Hepatocyte (in vitro differentiated cells): Measurements from ENCODE around the gene PIGU. TPM values are rescaled to one million over a fixed set of nuclear protein-coding genes. Genes with fewer than 3 reads are reported as not detected.

Source experiments
- DNase-seq: peaks from one replicate; pipeline ENCODE4 v3.0.0-alpha.2; 2016; ENCODE audit warnings: low spot score
- H2AFZ ChIP-seq: fragments of 200-600 bp; sonication (generic); 2 replicates; pipeline ENCODE4 v1.6.0; 2016; ENCODE audit warnings: antibody characterized with exemption, mild to moderate bottlenecking
- H3K27ac ChIP-seq: fragments of 200-600 bp; sonication (generic); 2 replicates; pipeline ENCODE4 v1.5.1; 2016; ENCODE audit warnings: mild to moderate bottlenecking
- H3K27me3 ChIP-seq: fragments of 200-600 bp; sonication (generic); 2 replicates; pipeline ENCODE4 v1.6.1; 2016
- H3K36me3 ChIP-seq: fragments of 200-600 bp; sonication (generic); replicated peaks from 2 replicates; pipeline ENCODE4 v1.5.1; 2016; ENCODE audit warnings: low read depth; ENCODE audit not compliant: insufficient read depth
- H3K4me1 ChIP-seq: fragments of 200-600 bp; sonication (generic); 2 replicates; pipeline ENCODE4 v1.5.1; 2016; ENCODE audit warnings: mild to moderate bottlenecking, moderate library complexity; ENCODE audit not compliant: insufficient read depth
- H3K4me2 ChIP-seq: fragments of 200-600 bp; sonication (generic); 2 replicates; pipeline ENCODE4 v1.6.0; 2016
- H3K4me3 ChIP-seq: fragments of 200-600 bp; sonication (generic); 2 replicates; pipeline ENCODE4 v1.5.1; 2016; ENCODE audit warnings: mild to moderate bottlenecking
- H3K79me2 ChIP-seq: fragments of 200-600 bp; sonication (generic); 2 replicates; pipeline ENCODE4 v1.6.0; 2017; ENCODE audit warnings: mild to moderate bottlenecking
- H3K9me2 ChIP-seq: fragments of 200-600 bp; sonication (generic); replicated peaks from 2 replicates; pipeline ENCODE4 v1.6.0; 2017; ENCODE audit warnings: mild to moderate bottlenecking; ENCODE audit not compliant: insufficient read depth
- H3K9me3 ChIP-seq: fragments of 200-600 bp; sonication (generic); 2 replicates; pipeline ENCODE4 v1.5.1; 2016; ENCODE audit warnings: low read depth, mild to moderate bottlenecking
- H4K20me1 ChIP-seq: fragments of 200-600 bp; sonication (generic); 2 replicates; pipeline ENCODE4 v1.6.0; 2016; ENCODE audit warnings: mild to moderate bottlenecking; ENCODE audit not compliant: insufficient read depth, poor library complexity, severe bottlenecking
- EZH2 ChIP-seq: fragments of 200-600 bp; sonication (generic); IDR thresholded peaks from 2 replicates; pipeline ENCODE4 v1.6.1; 2016; ENCODE audit warnings: antibody characterized with exemption, mild to moderate bottlenecking, borderline replicate concordance
- EZH2phosphoT487 ChIP-seq: fragments of 200-600 bp; sonication (generic); IDR thresholded peaks from one replicate; pipeline ENCODE4 v1.6.1; 2018; ENCODE audit warnings: antibody characterized with exemption, mild to moderate bottlenecking, low read depth, moderate library complexity; ENCODE audit not compliant: unreplicated experiment, severe bottlenecking
- WGBS: methylation state at CpG from one replicate; pipeline ENCODE4 v1.1.6; 2016; ENCODE audit warnings: low lambda C conversion rate; ENCODE audit errors: missing lambda C conversion rate; 5-methylcytosine and 5-hydroxymethylcytosine counted together
- polyA plus RNA-seq: library from polyadenylated mRNA; unstranded; fragments of >200 nt; fragmentation: Nextera tagmentation; extraction: Ambion mirVana; gene quantifications from 2 replicates; pipeline ENCODE4 v1.2.1, GENCODE V29; 2016
- total RNA-seq: library from RNA; depleted of rRNA; stranded (reverse); fragments of >200 nt; gene quantifications from 2 replicates; pipeline ENCODE4 v1.2.3, GENCODE V29; 2014
- TF ChIP-seq, protein P1 (sequence below): fragments of 200-600 bp; sonication (generic); IDR thresholded peaks from 2 replicates; pipeline ENCODE4 v1.5.1; 2016; ENCODE audit warnings: antibody characterized with exemption, mild to moderate bottlenecking; ENCODE audit not compliant: poor library complexity

The PIGU gene
- total and polyA plus RNA-seq, 2 experiments from 2014 or later = 19.3 to 31.5 TPM

DNA sequence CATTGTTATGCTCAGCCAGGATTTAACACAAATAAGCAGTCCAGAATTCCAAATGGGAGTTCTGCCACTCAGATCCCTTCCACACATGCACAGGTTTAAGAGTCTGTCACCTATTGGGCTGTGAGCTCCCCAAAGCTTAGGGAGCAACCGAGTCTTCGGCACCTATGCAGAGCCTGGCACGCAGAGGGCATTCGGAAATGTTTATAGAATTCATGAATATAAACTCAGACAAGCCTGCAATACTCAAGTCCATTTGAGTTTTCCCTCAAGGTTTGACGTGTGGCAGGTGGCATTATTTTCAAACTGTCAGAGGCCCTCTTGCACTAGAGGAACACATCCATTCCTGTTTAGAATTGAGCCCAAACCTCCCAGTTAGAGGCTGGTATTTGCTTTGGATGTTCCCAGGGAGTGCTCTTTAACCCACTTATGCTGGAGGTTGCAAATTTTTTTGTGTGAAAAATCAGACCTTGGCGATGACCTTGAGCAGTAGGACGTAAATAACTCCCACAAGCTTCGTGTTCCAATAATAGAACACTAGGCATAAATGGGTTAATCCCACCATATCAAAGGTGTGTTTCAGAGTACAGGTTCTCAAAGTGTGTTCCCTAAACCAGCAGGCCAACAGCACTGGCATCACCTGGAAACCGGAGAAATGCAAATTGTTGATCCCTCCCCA, 90.3 kb downstream of the PIGU start:
- no peaks in the 10 kb centered on the region for H3K27me3 ChIP-seq
- H3K36me3 ChIP-seq = no peaks in the 10 kb centered on the region
- no peaks in the 10 kb centered on the region for H3K9me3 ChIP-seq
- no peak overlapping the region for H3K27ac ChIP-seq
- peaks cover 1% of the 10 kb centered on the region for H3K4me1 ChIP-seq
- H3K9me2 ChIP-seq = no peaks in the 10 kb centered on the region
- no peaks in the 10 kb centered on the region for H4K20me1 ChIP-seq
- H2AFZ ChIP-seq = no peak overlapping the region
- no peak overlapping the region for H3K4me3 ChIP-seq
- TF ChIP-seq, protein P1, sequence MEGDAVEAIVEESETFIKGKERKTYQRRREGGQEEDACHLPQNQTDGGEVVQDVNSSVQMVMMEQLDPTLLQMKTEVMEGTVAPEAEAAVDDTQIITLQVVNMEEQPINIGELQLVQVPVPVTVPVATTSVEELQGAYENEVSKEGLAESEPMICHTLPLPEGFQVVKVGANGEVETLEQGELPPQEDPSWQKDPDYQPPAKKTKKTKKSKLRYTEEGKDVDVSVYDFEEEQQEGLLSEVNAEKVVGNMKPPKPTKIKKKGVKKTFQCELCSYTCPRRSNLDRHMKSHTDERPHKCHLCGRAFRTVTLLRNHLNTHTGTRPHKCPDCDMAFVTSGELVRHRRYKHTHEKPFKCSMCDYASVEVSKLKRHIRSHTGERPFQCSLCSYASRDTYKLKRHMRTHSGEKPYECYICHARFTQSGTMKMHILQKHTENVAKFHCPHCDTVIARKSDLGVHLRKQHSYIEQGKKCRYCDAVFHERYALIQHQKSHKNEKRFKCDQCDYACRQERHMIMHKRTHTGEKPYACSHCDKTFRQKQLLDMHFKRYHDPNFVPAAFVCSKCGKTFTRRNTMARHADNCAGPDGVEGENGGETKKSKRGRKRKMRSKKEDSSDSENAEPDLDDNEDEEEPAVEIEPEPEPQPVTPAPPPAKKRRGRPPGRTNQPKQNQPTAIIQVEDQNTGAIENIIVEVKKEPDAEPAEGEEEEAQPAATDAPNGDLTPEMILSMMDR = no peak
- TF ChIP-seq EZH2 = no peak
- no peak for TF ChIP-seq EZH2phosphoT487
- no peak overlapping the region for H3K4me2 ChIP-seq
- no peaks in the 10 kb centered on the region for H3K79me2 ChIP-seq
- 94% methylated on average over 9 of the region's 9 CpGs for WGBS
- no peak for DNase-seq

GRCh38 chr20:34585019-34585418, 91.9 kb downstream of the PIGU start:
- TF ChIP-seq, protein P1 = no peak
- TF ChIP-seq EZH2 (no peak), EZH2phosphoT487 (no peak)
- Histone ChIP-seq H3K4me2 (no peak overlapping the region), H2AFZ (no peak overlapping the region), H3K27me3 (no peaks in the 10 kb centered on the region), H3K36me3 (no peaks in the 10 kb centered on the region), H3K4me1 (peaks cover 4% of the 10 kb centered on the region), H3K79me2 (no peaks in the 10 kb centered on the region), H3K27ac (no peak overlapping the region), H3K9me3 (no peaks in the 10 kb centered on the region), H4K20me1 (no peaks in the 10 kb centered on the region), H3K4me3 (no peak overlapping the region), H3K9me2 (no peaks in the 10 kb centered on the region)
- 100% methylated on average over 5 of the region's 5 CpGs for WGBS
- DNase-seq = no peak

DNA sequence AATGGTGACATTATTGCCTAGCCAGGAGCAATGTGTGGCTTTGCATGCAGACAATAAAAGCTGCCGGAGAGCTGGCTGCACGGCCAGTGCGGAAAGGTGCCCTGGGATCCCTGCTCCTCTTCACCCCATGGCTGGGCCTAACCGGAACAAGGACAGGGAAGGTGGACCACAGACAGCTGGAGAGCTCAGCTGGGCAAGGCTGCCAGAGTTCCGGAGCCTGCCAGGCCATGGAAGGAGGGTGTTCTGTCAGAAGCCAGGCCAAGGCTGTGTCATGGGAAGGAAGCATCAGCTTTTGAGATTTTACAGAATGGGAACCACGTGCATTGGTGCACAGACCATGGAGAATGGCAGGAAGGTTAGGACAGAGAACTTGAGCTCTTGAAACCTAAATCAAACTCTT, 93.3 kb downstream of the PIGU start:
- Histone ChIP-seq H2AFZ (no peak overlapping the region), H3K27me3 (no peaks in the 10 kb centered on the region), H3K27ac (no peak overlapping the region), H4K20me1 (no peaks in the 10 kb centered on the region), H3K4me3 (no peak overlapping the region), H3K4me2 (no peak overlapping the region), H3K9me3 (no peaks in the 10 kb centered on the region), H3K9me2 (no peaks in the 10 kb centered on the region), H3K36me3 (no peaks in the 10 kb centered on the region), H3K4me1 (peaks cover 4% of the 10 kb centered on the region), H3K79me2 (no peaks in the 10 kb centered on the region)
- TF ChIP-seq, protein P1 = no peak
- TF ChIP-seq EZH2phosphoT487 (no peak), EZH2 (no peak)
- 89% methylated on average over 6 of the region's 6 CpGs for WGBS
- DNase-seq = no peak
